WI38 (cell line): ENCODE data around the gene LCLAT1.
"Not testable (repeated sequence)": the region's sequence is repeated elsewhere in the genome, so short reads cannot be mapped to it uniquely, and the experiment has no call there.

Source experiments
- H3K4me3 ChIP-seq: 2 replicates; pipeline ENCODE4 v1.5.1; 2011; ENCODE audit warnings: low read depth, mild to moderate bottlenecking, control low read depth, low read length
- TF ChIP-seq, protein P1 (sequence below): IDR thresholded peaks from 2 replicates; pipeline ENCODE4 v1.5.1; 2012; ENCODE audit warnings: low read depth, mild to moderate bottlenecking, control low read depth, low read length

Gene LCLAT1

DNA sequence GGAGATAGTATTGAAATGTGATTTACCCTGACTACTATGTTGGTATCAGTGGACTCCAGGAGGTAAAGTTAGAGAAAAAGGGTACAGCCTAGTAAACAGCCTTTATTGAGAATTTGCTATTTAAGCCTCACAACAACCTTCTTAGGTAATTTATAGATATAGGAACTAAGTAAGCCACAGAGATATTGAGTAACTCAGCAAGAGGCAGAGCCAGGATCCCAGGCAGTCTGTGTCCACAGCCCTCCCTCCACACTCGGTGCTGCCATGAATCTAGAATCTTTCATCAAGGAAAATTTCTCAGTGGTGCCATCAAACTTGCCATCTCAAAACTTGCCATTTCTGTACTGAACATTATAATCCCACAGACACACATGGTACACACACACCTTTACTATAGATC, 189.3 kb downstream of the LCLAT1 start:
- TF ChIP-seq, protein P1, sequence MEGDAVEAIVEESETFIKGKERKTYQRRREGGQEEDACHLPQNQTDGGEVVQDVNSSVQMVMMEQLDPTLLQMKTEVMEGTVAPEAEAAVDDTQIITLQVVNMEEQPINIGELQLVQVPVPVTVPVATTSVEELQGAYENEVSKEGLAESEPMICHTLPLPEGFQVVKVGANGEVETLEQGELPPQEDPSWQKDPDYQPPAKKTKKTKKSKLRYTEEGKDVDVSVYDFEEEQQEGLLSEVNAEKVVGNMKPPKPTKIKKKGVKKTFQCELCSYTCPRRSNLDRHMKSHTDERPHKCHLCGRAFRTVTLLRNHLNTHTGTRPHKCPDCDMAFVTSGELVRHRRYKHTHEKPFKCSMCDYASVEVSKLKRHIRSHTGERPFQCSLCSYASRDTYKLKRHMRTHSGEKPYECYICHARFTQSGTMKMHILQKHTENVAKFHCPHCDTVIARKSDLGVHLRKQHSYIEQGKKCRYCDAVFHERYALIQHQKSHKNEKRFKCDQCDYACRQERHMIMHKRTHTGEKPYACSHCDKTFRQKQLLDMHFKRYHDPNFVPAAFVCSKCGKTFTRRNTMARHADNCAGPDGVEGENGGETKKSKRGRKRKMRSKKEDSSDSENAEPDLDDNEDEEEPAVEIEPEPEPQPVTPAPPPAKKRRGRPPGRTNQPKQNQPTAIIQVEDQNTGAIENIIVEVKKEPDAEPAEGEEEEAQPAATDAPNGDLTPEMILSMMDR, result no peak

DNA sequence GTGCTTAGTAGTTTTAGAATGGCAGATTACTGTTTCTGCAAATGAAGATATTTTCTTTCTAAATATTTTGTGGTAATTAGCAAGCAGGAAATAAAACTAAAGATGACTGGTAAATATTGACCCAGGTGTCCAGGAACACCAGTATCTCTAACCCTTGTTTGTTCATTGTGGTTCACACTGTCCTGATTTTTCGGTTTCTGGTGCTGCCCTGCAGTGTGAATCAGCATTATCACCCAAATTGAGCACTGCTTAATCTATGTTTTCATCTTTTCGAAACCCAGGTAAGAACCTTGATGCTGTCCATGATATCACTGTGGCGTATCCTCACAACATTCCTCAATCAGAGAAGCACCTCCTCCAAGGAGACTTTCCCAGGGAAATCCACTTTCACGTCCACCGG, 192.8 kb downstream of the LCLAT1 start:
- TF ChIP-seq, protein P1, result no peak
- no peak overlapping the region for H3K4me3 ChIP-seq

More for the DNA sequence above, 189.3 kb downstream of the LCLAT1 start:
- H3K4me3 ChIP-seq, result no peak overlapping the region

DNA sequence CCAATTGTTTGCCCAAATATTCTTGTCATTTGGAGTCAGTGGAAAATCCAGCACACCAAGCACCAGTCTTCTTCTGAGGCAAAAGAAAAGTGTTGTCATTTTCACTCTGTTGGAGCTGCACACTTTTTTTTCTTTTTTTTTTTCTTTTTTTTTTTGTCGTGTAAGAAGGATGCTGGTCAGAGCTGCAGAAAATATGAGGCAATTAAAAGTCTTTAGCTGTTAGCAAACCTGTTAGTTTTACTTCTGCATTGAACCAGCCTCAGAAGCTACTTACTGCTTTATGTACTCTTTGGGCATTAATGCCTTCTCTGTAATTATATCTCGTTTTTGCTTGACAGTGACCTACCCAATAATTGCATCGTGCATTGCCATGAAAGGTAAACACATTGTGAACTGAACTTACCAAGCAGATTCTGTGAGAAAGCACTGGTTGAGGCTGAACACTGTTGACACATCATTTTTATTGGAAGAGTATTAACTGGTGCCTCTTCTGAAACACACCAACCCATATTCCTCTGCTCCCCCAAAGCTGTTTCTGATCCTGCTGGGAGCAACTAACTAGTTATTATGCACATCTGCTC, 194.8 kb downstream of the LCLAT1 start:
- H3K4me3 ChIP-seq, result no peak overlapping the region
- TF ChIP-seq, protein P1, result no peak

DNA sequence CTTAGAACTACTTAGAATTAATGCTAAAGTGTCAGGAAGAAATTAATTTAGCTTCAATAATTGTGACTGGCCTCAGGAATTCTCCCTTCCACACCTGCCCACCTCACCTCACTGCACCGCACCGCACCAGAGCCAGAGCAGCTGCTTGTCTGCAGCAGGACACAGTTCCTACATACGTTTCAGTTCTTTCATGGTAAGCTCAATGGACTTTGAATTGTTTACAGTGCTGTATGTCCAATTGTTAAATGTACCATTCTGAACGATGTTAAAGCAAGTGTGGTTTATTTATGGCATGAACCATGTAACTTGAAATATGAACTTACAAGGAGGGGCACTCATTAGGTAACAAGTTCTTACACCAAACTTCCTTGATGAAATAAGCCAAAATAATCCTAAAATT, 196.0 kb downstream of the LCLAT1 start:
- H3K4me3 ChIP-seq, result not testable (repeated sequence)

DNA sequence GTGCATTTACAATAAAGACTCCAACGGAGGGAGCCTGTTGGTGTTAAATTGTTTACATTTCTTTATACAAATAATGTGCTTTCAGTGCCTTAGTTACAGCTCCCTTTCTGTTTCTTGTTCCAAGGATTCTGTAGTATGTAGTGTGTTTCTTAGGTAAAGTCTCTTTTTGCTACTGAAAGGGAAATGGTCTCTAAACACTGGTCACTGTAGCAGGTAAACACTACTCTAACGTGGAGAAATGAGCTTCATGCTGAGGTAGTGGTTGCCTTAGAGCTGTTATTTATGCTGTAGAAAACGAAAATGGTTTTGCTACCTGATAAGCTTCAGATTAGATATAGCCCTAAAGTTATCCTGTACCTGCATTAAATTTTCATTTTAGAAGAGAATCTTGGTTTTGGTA, 196.6 kb downstream of the LCLAT1 start:
- TF ChIP-seq, protein P1, result no peak
- no peak overlapping the region for H3K4me3 ChIP-seq

DNA sequence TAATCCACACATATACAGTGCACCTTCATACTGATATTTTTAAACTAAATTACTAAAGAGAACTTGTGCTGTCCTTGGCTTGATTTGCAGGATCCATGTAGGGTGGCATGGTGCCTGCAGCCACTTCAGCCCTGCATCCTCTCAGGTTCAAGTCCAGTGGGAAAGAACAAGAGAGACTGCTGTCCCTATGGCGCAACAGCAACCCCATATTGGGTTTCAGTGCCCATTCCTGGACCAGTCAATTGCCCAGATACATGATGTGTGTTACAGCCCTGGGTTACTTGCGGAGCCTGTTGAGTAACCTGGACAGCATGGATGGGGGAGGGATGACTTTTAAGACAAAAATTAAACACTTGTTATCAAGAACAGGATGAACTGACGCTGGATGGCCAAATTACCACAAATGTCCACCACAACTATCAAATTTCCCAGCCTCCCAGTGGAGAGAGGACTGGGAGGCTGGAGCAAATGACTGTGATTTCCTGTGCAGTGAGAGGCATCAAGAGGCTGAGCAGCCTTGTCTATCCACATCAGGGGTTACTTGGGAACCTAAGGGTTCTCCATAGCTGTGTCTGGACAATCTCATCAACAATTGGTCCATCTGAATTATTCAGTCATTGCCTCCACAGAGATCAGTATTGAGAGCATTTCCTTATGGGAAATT, 198.2 kb downstream of the LCLAT1 start:
- H3K4me3 ChIP-seq, result no peak overlapping the region
- TF ChIP-seq, protein P1, result no peak

DNA sequence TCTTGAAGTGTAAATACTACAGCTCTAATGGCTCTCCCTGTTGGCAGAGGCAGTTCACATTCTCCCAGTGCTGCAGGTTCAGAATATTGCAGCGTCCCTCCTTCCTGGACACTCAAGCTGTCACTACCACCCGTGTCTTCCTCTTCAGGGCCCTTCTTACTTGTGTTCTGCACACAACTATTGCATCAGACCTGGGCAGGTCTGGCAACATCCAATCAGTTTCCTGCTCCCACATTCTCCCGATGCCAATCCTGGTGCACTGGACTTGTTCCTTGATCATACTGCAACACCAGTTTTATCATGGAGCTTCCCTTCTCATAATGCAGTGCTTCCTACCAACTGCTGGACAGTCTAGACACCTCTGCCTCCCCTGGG, 198.7 kb downstream of the LCLAT1 start:
- H3K4me3 ChIP-seq, result no peak overlapping the region
- TF ChIP-seq, protein P1, result no peak
